Measurements from ENCODE around the gene CDK5R1.

The CDK5R1 gene

GRCh38 chr17:32486701-32487472, at the start of gene CDK5R1:
Gene CDK5R1, plus strand, starts transcription at chr17:32486993. Its CDS starts 628 bp downstream, at chr17:32487621.
- H3K27ac ChIP-seq (ENCODE audit: low read depth, low read length): 0 out of 2 replicates have a peak within 1 kb of the TSS, but pooled peaks have one; percentile 55
- H3K27me3 ChIP-seq (ENCODE audit: control insufficient read depth, insufficient read depth, low read length): no peaks in the 10 kb centered on the region
- H3K4me1 ChIP-seq (ENCODE audit: control insufficient read depth, insufficient read depth, low read length): peaks cover 62% of the 10 kb centered on the region
- H3K9ac ChIP-seq (ENCODE audit: low read length): peak within 1 kb of the TSS; percentile 81
- H3K9me3 ChIP-seq (ENCODE audit: control insufficient read depth, insufficient read depth, low read depth, low read length): no peaks in the 10 kb centered on the region
- peaks cover 33% of the 10 kb centered on the region for H3K36me3 ChIP-seq (ENCODE audit: control insufficient read depth, insufficient read depth, low read length)
- peak within 1 kb of the TSS; percentile 82 for H3K4me3 ChIP-seq (ENCODE audit: low read depth, low read length)

- H3K27me3 ChIP-seq (ENCODE audit: control insufficient read depth, insufficient read depth, low read length): peaks cover 17% of the 10 kb centered on the region
- no peak overlapping the region for H3K4me3 ChIP-seq (ENCODE audit: low read depth, low read length)
- H3K9me3 ChIP-seq (ENCODE audit: control insufficient read depth, insufficient read depth, low read depth, low read length): peaks cover 8% of the 10 kb centered on the region; the same call in 1 of the 2 replicates
- H3K9ac ChIP-seq (ENCODE audit: low read length): no peak overlapping the region
- peaks cover 3% of the 10 kb centered on the region; the same call in 1 of the 2 replicates for H3K4me1 ChIP-seq (ENCODE audit: control insufficient read depth, insufficient read depth, low read length)
- H3K27ac ChIP-seq (ENCODE audit: low read depth, low read length): no peak overlapping the region
- no peaks in the 10 kb centered on the region for H3K36me3 ChIP-seq (ENCODE audit: control insufficient read depth, insufficient read depth, low read length)
Observed at GRCh38 chr17:32440722-32441121, 46.1 kb upstream of the CDK5R1 start.

GRCh38 chr17:32441886-32442285, 44.9 kb upstream of the CDK5R1 start:
- no peak overlapping the region for H3K9ac ChIP-seq (ENCODE audit: low read length)
- no peak overlapping the region for H3K4me3 ChIP-seq (ENCODE audit: low read depth, low read length)
- peaks cover 5% of the 10 kb centered on the region; the same call in 1 of the 2 replicates for H3K9me3 ChIP-seq (ENCODE audit: control insufficient read depth, insufficient read depth, low read depth, low read length)
- peaks cover 17% of the 10 kb centered on the region for H3K27me3 ChIP-seq (ENCODE audit: control insufficient read depth, insufficient read depth, low read length)
- H3K36me3 ChIP-seq (ENCODE audit: control insufficient read depth, insufficient read depth, low read length): peaks cover 8% of the 10 kb centered on the region
- H3K4me1 ChIP-seq (ENCODE audit: control insufficient read depth, insufficient read depth, low read length): peaks cover 7% of the 10 kb centered on the region; the same call in 1 of the 2 replicates
- no peak overlapping the region for H3K27ac ChIP-seq (ENCODE audit: low read depth, low read length)

- Histone ChIP-seq H3K9me3 (ENCODE audit: control insufficient read depth, insufficient read depth, low read depth, low read length) (peaks cover 5% of the 10 kb centered on the region; the same call in 1 of the 2 replicates), H3K27ac (ENCODE audit: low read depth, low read length) (no peak overlapping the region), H3K4me3 (ENCODE audit: low read depth, low read length) (peak overlapping the region; percentile 94), H3K27me3 (ENCODE audit: control insufficient read depth, insufficient read depth, low read length) (peaks cover 17% of the 10 kb centered on the region), H3K36me3 (ENCODE audit: control insufficient read depth, insufficient read depth, low read length) (peaks cover 28% of the 10 kb centered on the region), H3K9ac (ENCODE audit: low read length) (peak overlapping the region; percentile 9), H3K4me1 (ENCODE audit: control insufficient read depth, insufficient read depth, low read length) (peaks cover 7% of the 10 kb centered on the region; the same call in 1 of the 2 replicates)
Observed at GRCh38 chr17:32443827-32444300, 42.9 kb upstream of the CDK5R1 start.

- Histone ChIP-seq H3K9ac (ENCODE audit: low read length) (peak within 1 kb of the TSS; percentile 94), H3K4me1 (ENCODE audit: control insufficient read depth, insufficient read depth, low read length) (peaks cover 7% of the 10 kb centered on the region; the same call in 1 of the 2 replicates), H3K27me3 (ENCODE audit: control insufficient read depth, insufficient read depth, low read length) (peaks cover 17% of the 10 kb centered on the region), H3K9me3 (ENCODE audit: control insufficient read depth, insufficient read depth, low read depth, low read length) (peaks cover 5% of the 10 kb centered on the region; the same call in 1 of the 2 replicates), H3K27ac (ENCODE audit: low read depth, low read length) (peak within 1 kb of the TSS; percentile 99), H3K4me3 (ENCODE audit: low read depth, low read length) (peak within 1 kb of the TSS; percentile 94), H3K36me3 (ENCODE audit: control insufficient read depth, insufficient read depth, low read length) (peaks cover 34% of the 10 kb centered on the region)
Observed at GRCh38 chr17:32444301-32445073, 42.3 kb upstream of the CDK5R1 start, which contains the start of gene PSMD11. Gene PSMD11, plus strand, starts transcription at chr17:32444510. Its CDS starts 14 bp downstream, at chr17:32444524.

GRCh38 chr17:32445074-32445415, 41.7 kb upstream of the CDK5R1 start:
- Histone ChIP-seq H3K9me3 (ENCODE audit: control insufficient read depth, insufficient read depth, low read depth, low read length) (peaks cover 5% of the 10 kb centered on the region; the same call in 1 of the 2 replicates), H3K36me3 (ENCODE audit: control insufficient read depth, insufficient read depth, low read length) (peaks cover 39% of the 10 kb centered on the region), H3K9ac (ENCODE audit: low read length) (peak overlapping the region; percentile 94), H3K4me1 (ENCODE audit: control insufficient read depth, insufficient read depth, low read length) (peaks cover 7% of the 10 kb centered on the region; the same call in 1 of the 2 replicates), H3K27me3 (ENCODE audit: control insufficient read depth, insufficient read depth, low read length) (peaks cover 17% of the 10 kb centered on the region), H3K27ac (ENCODE audit: low read depth, low read length) (peak overlapping the region; percentile 99), H3K4me3 (ENCODE audit: low read depth, low read length) (peak overlapping the region; percentile 94)

- Histone ChIP-seq H3K9me3 (ENCODE audit: control insufficient read depth, insufficient read depth, low read depth, low read length) (peaks cover 5% of the 10 kb centered on the region; the same call in 1 of the 2 replicates), H3K27me3 (ENCODE audit: control insufficient read depth, insufficient read depth, low read length) (peaks cover 17% of the 10 kb centered on the region), H3K4me3 (ENCODE audit: low read depth, low read length) (peak overlapping the region; percentile 94), H3K4me1 (ENCODE audit: control insufficient read depth, insufficient read depth, low read length) (peaks cover 7% of the 10 kb centered on the region; the same call in 1 of the 2 replicates), H3K27ac (ENCODE audit: low read depth, low read length) (no peak overlapping the region), H3K36me3 (ENCODE audit: control insufficient read depth, insufficient read depth, low read length) (peaks cover 40% of the 10 kb centered on the region), H3K9ac (ENCODE audit: low read length) (peak overlapping the region; percentile 94)
Observed at GRCh38 chr17:32445497-32445896, 41.3 kb upstream of the CDK5R1 start.

- H3K27me3 ChIP-seq (ENCODE audit: control insufficient read depth, insufficient read depth, low read length): peaks cover 17% of the 10 kb centered on the region
- 0 out of 2 replicates have a peak overlapping the region, but pooled peaks have one; percentile 11 for H3K27ac ChIP-seq (ENCODE audit: low read depth, low read length)
- H3K9me3 ChIP-seq (ENCODE audit: control insufficient read depth, insufficient read depth, low read depth, low read length): peaks cover 5% of the 10 kb centered on the region; the same call in 1 of the 2 replicates
- peak overlapping the region; percentile 94 for H3K4me3 ChIP-seq (ENCODE audit: low read depth, low read length)
- H3K9ac ChIP-seq (ENCODE audit: low read length): peak overlapping the region; percentile 94
- peaks cover 45% of the 10 kb centered on the region for H3K36me3 ChIP-seq (ENCODE audit: control insufficient read depth, insufficient read depth, low read length)
- peaks cover 7% of the 10 kb centered on the region; the same call in 1 of the 2 replicates for H3K4me1 ChIP-seq (ENCODE audit: control insufficient read depth, insufficient read depth, low read length)
Observed at GRCh38 chr17:32445971-32446370, 40.8 kb upstream of the CDK5R1 start.

GRCh38 chr17:32446949-32447348, 39.8 kb upstream of the CDK5R1 start:
- peaks cover 16% of the 10 kb centered on the region for H3K27me3 ChIP-seq (ENCODE audit: control insufficient read depth, insufficient read depth, low read length)
- peaks cover 7% of the 10 kb centered on the region; the same call in 1 of the 2 replicates for H3K4me1 ChIP-seq (ENCODE audit: control insufficient read depth, insufficient read depth, low read length)
- peaks cover 5% of the 10 kb centered on the region; the same call in 1 of the 2 replicates for H3K9me3 ChIP-seq (ENCODE audit: control insufficient read depth, insufficient read depth, low read depth, low read length)
- H3K4me3 ChIP-seq (ENCODE audit: low read depth, low read length): no peak overlapping the region
- no peak overlapping the region for H3K27ac ChIP-seq (ENCODE audit: low read depth, low read length)
- peaks cover 55% of the 10 kb centered on the region for H3K36me3 ChIP-seq (ENCODE audit: control insufficient read depth, insufficient read depth, low read length)
- no peak overlapping the region for H3K9ac ChIP-seq (ENCODE audit: low read length)

GRCh38 chr17:32449963-32450362, 36.8 kb upstream of the CDK5R1 start:
- H3K36me3 ChIP-seq (ENCODE audit: control insufficient read depth, insufficient read depth, low read length): peaks cover 85% of the 10 kb centered on the region
- no peaks in the 10 kb centered on the region for H3K9me3 ChIP-seq (ENCODE audit: control insufficient read depth, insufficient read depth, low read depth, low read length)
- no peak overlapping the region for H3K9ac ChIP-seq (ENCODE audit: low read length)
- H3K27ac ChIP-seq (ENCODE audit: low read depth, low read length): no peak overlapping the region
- no peaks in the 10 kb centered on the region for H3K27me3 ChIP-seq (ENCODE audit: control insufficient read depth, insufficient read depth, low read length)
- peaks cover 7% of the 10 kb centered on the region; the same call in 1 of the 2 replicates for H3K4me1 ChIP-seq (ENCODE audit: control insufficient read depth, insufficient read depth, low read length)
- H3K4me3 ChIP-seq (ENCODE audit: low read depth, low read length): no peak overlapping the region
